ENCODE measurements around the gene OPCML. TPM values are rescaled to one million over a fixed set of nuclear protein-coding genes. Genes with fewer than 3 reads are reported as not detected.

OPCML gene
- total RNA-seq, 1 experiment from 2014 or later: 0.94 TPM

DNA sequence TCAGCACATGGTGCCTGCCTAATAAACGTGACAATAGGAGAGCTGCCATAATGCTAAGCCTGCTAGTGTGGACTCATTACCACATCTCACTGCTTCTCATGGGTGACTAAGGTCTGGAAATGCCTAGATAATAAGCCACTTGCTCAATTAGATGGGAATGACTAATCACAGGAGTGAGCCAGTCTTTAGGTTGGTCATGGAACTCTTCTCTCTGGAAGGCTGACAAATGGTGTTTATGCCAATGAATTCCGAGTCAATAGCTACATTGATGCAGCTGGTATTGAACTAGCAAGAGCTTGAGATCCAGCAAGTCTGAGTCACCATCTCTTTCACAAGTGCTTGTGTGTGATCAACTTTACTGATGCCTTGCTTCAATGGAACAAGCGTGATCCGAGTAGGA lies 334.9 kb downstream of the OPCML start:
- no peak overlapping the region for H3K56ac ChIP-seq (ENCODE audit: insufficient read length, low read depth, low read length)
- WGBS (ENCODE audit: extremely low coverage, insufficient read length, low lambda C conversion rate): no CpG with 5 or more reads among the region's 4 CpGs

More for the DNA sequence above, 334.9 kb downstream of the OPCML start:
- no peak overlapping the region for H3K4me3 Mint-ChIP-seq
- H2BK12ac ChIP-seq (ENCODE audit: insufficient read length, low read depth, low read length): no peak overlapping the region
- H2BK120ac ChIP-seq (ENCODE audit: low read depth, low read length, poor library complexity, severe bottlenecking): no peak overlapping the region
- no peak overlapping the region for H4K8ac ChIP-seq (replicated peaks; ENCODE audit: insufficient read length, low read depth, low read length)
- no peak overlapping the region for H2BK20ac ChIP-seq (ENCODE audit: low read depth, low read length, poor library complexity, severe bottlenecking)
- H3K18ac ChIP-seq (ENCODE audit: insufficient read length, low read depth, low read length): no peak overlapping the region
- no peak overlapping the region for H3K14ac ChIP-seq (ENCODE audit: insufficient read depth, low read length)
- H3K9me3 ChIP-seq (ENCODE audit: control insufficient read depth, low read depth, low read length): no peaks in the 10 kb centered on the region
- H3K4me2 ChIP-seq (ENCODE audit: insufficient read depth, insufficient read length, low read length): no peak overlapping the region
- DNase-seq: no peak
- no peak overlapping the region for H2AK5ac ChIP-seq (ENCODE audit: insufficient read length, low read length)
- H3T11ph ChIP-seq (ENCODE audit: low read length): no peak overlapping the region
- H2BK15ac ChIP-seq (ENCODE audit: low read depth, low read length): no peak overlapping the region
- no peaks in the 10 kb centered on the region for H3K23me2 ChIP-seq (ENCODE audit: insufficient read length, low read depth, low read length, poor library complexity, severe bottlenecking)
- no peak overlapping the region for H4K91ac ChIP-seq (ENCODE audit: insufficient read length, low read depth, low read length)
- no peak overlapping the region for H3K9ac ChIP-seq (ENCODE audit: extremely low read depth, insufficient read length, low read length)
- H2AFZ ChIP-seq (ENCODE audit: low read length): no peak overlapping the region
- H3K27ac ChIP-seq (ENCODE audit: insufficient read length, low read depth, low read length): no peak overlapping the region
- no peaks in the 10 kb centered on the region for H4K20me1 ChIP-seq (ENCODE audit: control insufficient read depth, insufficient read depth, insufficient read length)
- H3K27ac Mint-ChIP-seq: no peak overlapping the region
- H3K4me1 ChIP-seq (ENCODE audit: insufficient read depth, low read length): no peaks in the 10 kb centered on the region; the same call in 1 of the 2 replicates
- H3K79me2 ChIP-seq (ENCODE audit: insufficient read depth, low read length): no peaks in the 10 kb centered on the region
- H3K79me1 ChIP-seq (ENCODE audit: insufficient read depth, low read depth, low read length, poor library complexity, severe bottlenecking): no peaks in the 10 kb centered on the region
- no peak overlapping the region for H3K4ac ChIP-seq (ENCODE audit: low read depth, low read length)
- no peaks in the 10 kb centered on the region for H3K9me3 Mint-ChIP-seq
- no peak overlapping the region for H4K5ac ChIP-seq (ENCODE audit: insufficient read length, low read depth, low read length)
- peaks cover 4 to 5% of the 10 kb centered on the region in 2 experiments for H3K4me1 Mint-ChIP-seq
- H3K23ac ChIP-seq (ENCODE audit: insufficient read length, low read depth, low read length): no peak overlapping the region
- TF ChIP-seq, protein P1, sequence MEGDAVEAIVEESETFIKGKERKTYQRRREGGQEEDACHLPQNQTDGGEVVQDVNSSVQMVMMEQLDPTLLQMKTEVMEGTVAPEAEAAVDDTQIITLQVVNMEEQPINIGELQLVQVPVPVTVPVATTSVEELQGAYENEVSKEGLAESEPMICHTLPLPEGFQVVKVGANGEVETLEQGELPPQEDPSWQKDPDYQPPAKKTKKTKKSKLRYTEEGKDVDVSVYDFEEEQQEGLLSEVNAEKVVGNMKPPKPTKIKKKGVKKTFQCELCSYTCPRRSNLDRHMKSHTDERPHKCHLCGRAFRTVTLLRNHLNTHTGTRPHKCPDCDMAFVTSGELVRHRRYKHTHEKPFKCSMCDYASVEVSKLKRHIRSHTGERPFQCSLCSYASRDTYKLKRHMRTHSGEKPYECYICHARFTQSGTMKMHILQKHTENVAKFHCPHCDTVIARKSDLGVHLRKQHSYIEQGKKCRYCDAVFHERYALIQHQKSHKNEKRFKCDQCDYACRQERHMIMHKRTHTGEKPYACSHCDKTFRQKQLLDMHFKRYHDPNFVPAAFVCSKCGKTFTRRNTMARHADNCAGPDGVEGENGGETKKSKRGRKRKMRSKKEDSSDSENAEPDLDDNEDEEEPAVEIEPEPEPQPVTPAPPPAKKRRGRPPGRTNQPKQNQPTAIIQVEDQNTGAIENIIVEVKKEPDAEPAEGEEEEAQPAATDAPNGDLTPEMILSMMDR (conservative IDR thresholded peaks at IDR 0.05): no peak
- H3K27me3 ChIP-seq (ENCODE audit: insufficient read depth, low read length): no peaks in the 10 kb centered on the region
- H3K36me3 Mint-ChIP-seq (ENCODE audit: insufficient read depth in 1 of 3, low read depth in 3 of 3): no peaks in the 10 kb centered on the region
- H3K27me3 Mint-ChIP-seq (ENCODE audit: low read depth): no peaks in the 10 kb centered on the region
- no peak overlapping the region for H2BK5ac ChIP-seq (ENCODE audit: insufficient read length, low read length)

All from H9 (cell line).